ENCODE measurements around the gene GLDN.
A peak's percentile ranks its signal among the peaks of the same experiment; 100 is the strongest.

The GLDN gene

GRCh38 chr15:51371266-51371665 is 29.8 kb downstream of the GLDN start:
- H3K4me1 ChIP-seq, result peaks cover 37% of the 10 kb centered on the region
- no peak overlapping the region for H3K4me3 ChIP-seq (ENCODE audit: low read depth, low read length)
- TF ChIP-seq, protein P1, sequence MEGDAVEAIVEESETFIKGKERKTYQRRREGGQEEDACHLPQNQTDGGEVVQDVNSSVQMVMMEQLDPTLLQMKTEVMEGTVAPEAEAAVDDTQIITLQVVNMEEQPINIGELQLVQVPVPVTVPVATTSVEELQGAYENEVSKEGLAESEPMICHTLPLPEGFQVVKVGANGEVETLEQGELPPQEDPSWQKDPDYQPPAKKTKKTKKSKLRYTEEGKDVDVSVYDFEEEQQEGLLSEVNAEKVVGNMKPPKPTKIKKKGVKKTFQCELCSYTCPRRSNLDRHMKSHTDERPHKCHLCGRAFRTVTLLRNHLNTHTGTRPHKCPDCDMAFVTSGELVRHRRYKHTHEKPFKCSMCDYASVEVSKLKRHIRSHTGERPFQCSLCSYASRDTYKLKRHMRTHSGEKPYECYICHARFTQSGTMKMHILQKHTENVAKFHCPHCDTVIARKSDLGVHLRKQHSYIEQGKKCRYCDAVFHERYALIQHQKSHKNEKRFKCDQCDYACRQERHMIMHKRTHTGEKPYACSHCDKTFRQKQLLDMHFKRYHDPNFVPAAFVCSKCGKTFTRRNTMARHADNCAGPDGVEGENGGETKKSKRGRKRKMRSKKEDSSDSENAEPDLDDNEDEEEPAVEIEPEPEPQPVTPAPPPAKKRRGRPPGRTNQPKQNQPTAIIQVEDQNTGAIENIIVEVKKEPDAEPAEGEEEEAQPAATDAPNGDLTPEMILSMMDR (IDR thresholded peaks at IDR 0.05; ENCODE audit: low read depth, low read length), result no peak
- no peaks in the 10 kb centered on the region for H3K27me3 ChIP-seq
- H3K36me3 ChIP-seq, result no peaks in the 10 kb centered on the region
- H3K9me3 ChIP-seq, result no peaks in the 10 kb centered on the region
- DNase-seq, result no peak

DNA sequence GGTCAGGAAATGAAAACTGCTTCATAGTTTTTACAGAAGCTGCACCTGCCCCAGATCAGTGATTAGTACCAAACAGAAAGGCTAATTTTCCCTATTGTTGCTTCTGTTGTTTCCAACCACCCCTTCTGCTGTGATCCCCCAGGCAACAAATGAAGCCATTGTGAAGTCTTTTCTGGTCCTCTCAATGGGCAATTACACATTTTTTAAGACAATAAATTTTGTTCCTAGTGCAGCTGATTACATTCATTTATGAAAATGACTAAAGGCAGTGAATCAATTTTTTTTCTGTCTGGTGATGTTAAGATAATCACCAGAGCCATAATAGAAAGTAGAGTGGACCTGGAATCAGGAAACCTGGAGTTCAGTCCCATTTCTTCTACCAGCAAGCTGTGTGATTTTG is 32.7 kb downstream of the GLDN start:
- Histone ChIP-seq H3K9me3 (no peaks in the 10 kb centered on the region), H3K36me3 (no peaks in the 10 kb centered on the region), H3K4me1 (peaks cover 28% of the 10 kb centered on the region), H3K4me3 (ENCODE audit: low read depth, low read length) (no peak overlapping the region), H3K27me3 (no peaks in the 10 kb centered on the region)
- DNase-seq, result peak; percentile 66
- TF ChIP-seq, protein P1 (IDR thresholded peaks at IDR 0.05; ENCODE audit: low read depth, low read length), result no peak

- H3K36me3 ChIP-seq, result no peaks in the 10 kb centered on the region
- H3K4me3 ChIP-seq (ENCODE audit: low read depth, low read length), result no peak overlapping the region
- TF ChIP-seq, protein P1 (IDR thresholded peaks at IDR 0.05; ENCODE audit: low read depth, low read length), result no peak
- no peaks in the 10 kb centered on the region for H3K9me3 ChIP-seq
- no peak for DNase-seq
- peaks cover 33% of the 10 kb centered on the region for H3K4me1 ChIP-seq
- H3K27me3 ChIP-seq, result no peaks in the 10 kb centered on the region
Observed at GRCh38 chr15:51375966-51376640, 34.6 kb downstream of the GLDN start.

- Histone ChIP-seq H3K9me3 (no peaks in the 10 kb centered on the region), H3K4me3 (ENCODE audit: low read depth, low read length) (no peak overlapping the region), H3K36me3 (no peaks in the 10 kb centered on the region), H3K4me1 (peaks cover 33% of the 10 kb centered on the region), H3K27me3 (no peaks in the 10 kb centered on the region)
- TF ChIP-seq, protein P1 (IDR thresholded peaks at IDR 0.05; ENCODE audit: low read depth, low read length), result no peak
- no peak for DNase-seq
Observed at GRCh38 chr15:51377038-51377786, 35.8 kb downstream of the GLDN start.

- H3K9me3 ChIP-seq, result no peaks in the 10 kb centered on the region
- H3K27me3 ChIP-seq, result no peaks in the 10 kb centered on the region
- H3K4me1 ChIP-seq, result peaks cover 29% of the 10 kb centered on the region
- no peak overlapping the region for H3K4me3 ChIP-seq (ENCODE audit: low read depth, low read length)
- no peak for DNase-seq
- H3K36me3 ChIP-seq, result no peaks in the 10 kb centered on the region
- TF ChIP-seq, protein P1 (IDR thresholded peaks at IDR 0.05; ENCODE audit: low read depth, low read length), result no peak
Observed at GRCh38 chr15:51378406-51378805, 37.0 kb downstream of the GLDN start.

DNA sequence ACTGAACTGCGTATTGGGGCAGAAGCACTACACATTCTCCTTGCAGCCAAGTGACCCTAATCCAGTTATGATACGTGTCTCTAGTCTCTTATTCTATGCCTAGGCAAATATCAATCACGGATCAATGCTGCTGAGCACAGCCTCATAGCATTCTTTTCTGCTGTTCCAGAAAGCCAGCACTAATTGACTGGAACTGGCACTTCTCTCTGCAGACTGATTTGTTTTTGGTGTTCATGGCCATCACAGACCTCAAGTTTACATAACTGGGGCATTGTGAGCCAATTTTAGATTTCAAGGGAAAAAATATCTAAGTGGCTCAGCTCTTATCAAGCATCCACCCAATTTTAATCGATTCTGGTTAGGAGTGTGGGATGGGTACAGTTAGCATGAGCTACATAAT is 37.9 kb downstream of the GLDN start:
- TF ChIP-seq, protein P1 (IDR thresholded peaks at IDR 0.05; ENCODE audit: low read depth, low read length), result no peak
- DNase-seq, result no peak
- no peak overlapping the region for H3K4me3 ChIP-seq (ENCODE audit: low read depth, low read length)
- peaks cover 24% of the 10 kb centered on the region for H3K4me1 ChIP-seq
- H3K36me3 ChIP-seq, result no peaks in the 10 kb centered on the region
- no peaks in the 10 kb centered on the region for H3K9me3 ChIP-seq
- no peaks in the 10 kb centered on the region for H3K27me3 ChIP-seq

All from BE2C (cell line).